Activated CD8-positive, alpha-beta T cell treated with anti-CD3 and anti-CD28 coated beads for 36 hours (primary cell): ENCODE data around the gene INKA2. TPM values are rescaled to one million over a fixed set of nuclear protein-coding genes. Genes with fewer than 3 reads are reported as not detected.
"Not testable (repeated sequence)": the region's sequence is repeated elsewhere in the genome, so short reads cannot be mapped to it uniquely, and the experiment has no call there.

Experiments
- ATAC-seq: fragments of 200-7000 bp; cut with Tn5 transposase; one replicate; pipeline ENCODE4 v1.10.0; 2021; ENCODE audit warnings: mild to moderate bottlenecking, moderate library complexity
- CTCF ChIA-PET: fragments of 350-600 bp; sonication (Branson Sonifier 250); formaldehyde crosslinking; loops from one replicate; lab custom pipeline; 2021; ENCODE audit warnings: antibody characterized with exemption; lab: Charles Lee
- POLR2A ChIA-PET: fragments of 350-600 bp; sonication (Branson Sonifier 250); formaldehyde crosslinking; loops from one replicate; lab custom pipeline; 2021; ENCODE audit warnings: antibody characterized with exemption; lab: Charles Lee
- DNase-seq: peaks from one replicate; pipeline ENCODE4 v3.0.0-alpha.2; 2020
- H3K27ac Mint-ChIP-seq: one replicate; pipeline ENCODE4 v1.8.0; 2021; ENCODE audit warnings: mild to moderate bottlenecking, mixed read lengths
- H3K27me3 Mint-ChIP-seq: one replicate; pipeline ENCODE4 v1.8.0; 2021; ENCODE audit warnings: mixed read lengths
- H3K36me3 Mint-ChIP-seq: one replicate; pipeline ENCODE4 v1.8.0; 2021; ENCODE audit warnings: low read depth, mixed read lengths
- H3K4me1 Mint-ChIP-seq: one replicate; pipeline ENCODE4 v1.8.0; 2021; ENCODE audit warnings: low read depth, mixed read lengths
- H3K4me3 Mint-ChIP-seq: one replicate; pipeline ENCODE4 v1.8.0; 2021; ENCODE audit warnings: mild to moderate bottlenecking, moderate library complexity, mixed read lengths
- H3K9me3 Mint-ChIP-seq: one replicate; pipeline ENCODE4 v1.8.0; 2021; ENCODE audit warnings: mixed read lengths
- intact Hi-C: fragments of 100-400 bp; cut with micrococcal nuclease; formaldehyde crosslinking; loops from one replicate; pipeline ENCODE4 v1.10.0; 2022
- total RNA-seq, 2 experiments: library from RNA; stranded (reverse); gene quantifications; one replicate each; pipeline ENCODE4 v1.2.3, GENCODE V29; 2021
- TF ChIP-seq, protein P1 (sequence below): fragments of 200-600 bp; IDR thresholded peaks from one replicate; pipeline ENCODE4 v1.8.0; 2022; ENCODE audit warnings: antibody characterized with exemption, mild to moderate bottlenecking

The INKA2 gene
- total RNA-seq, 2 experiments from 2014 or later, result 1.7 to 2.3 TPM

GRCh38 chr1:111745675-111746613, 6.7 kb upstream of the INKA2 start:
- no peak for DNase-seq
- H3K27ac Mint-ChIP-seq, result no peak overlapping the region
- ChIA-PET CTCF (interaction anchor here (0.9 to 3.3 kb wide), 11 partner anchors 8 to 264 kb away, joined by 3 to 26 read pairs (median 7); partner anchors contain the start of gene INKA2), POLR2A (interaction anchor here (1.6 kb wide), 1 partner anchor 9 kb away, joined by 6 read pairs; no protein-coding TSS in a partner anchor)
- no peaks in the 10 kb centered on the region for H3K36me3 Mint-ChIP-seq
- no peaks in the 10 kb centered on the region for H3K4me1 Mint-ChIP-seq
- no peak overlapping the region for H3K4me3 Mint-ChIP-seq
- intact Hi-C loops, result loop anchor here (10.0 kb wide), 1 partner anchor 531 kb away; no protein-coding TSS in a partner anchor
- no peak for ATAC-seq
- no peaks in the 10 kb centered on the region for H3K9me3 Mint-ChIP-seq
- peaks cover 16% of the 10 kb centered on the region for H3K27me3 Mint-ChIP-seq
- TF ChIP-seq, protein P1, sequence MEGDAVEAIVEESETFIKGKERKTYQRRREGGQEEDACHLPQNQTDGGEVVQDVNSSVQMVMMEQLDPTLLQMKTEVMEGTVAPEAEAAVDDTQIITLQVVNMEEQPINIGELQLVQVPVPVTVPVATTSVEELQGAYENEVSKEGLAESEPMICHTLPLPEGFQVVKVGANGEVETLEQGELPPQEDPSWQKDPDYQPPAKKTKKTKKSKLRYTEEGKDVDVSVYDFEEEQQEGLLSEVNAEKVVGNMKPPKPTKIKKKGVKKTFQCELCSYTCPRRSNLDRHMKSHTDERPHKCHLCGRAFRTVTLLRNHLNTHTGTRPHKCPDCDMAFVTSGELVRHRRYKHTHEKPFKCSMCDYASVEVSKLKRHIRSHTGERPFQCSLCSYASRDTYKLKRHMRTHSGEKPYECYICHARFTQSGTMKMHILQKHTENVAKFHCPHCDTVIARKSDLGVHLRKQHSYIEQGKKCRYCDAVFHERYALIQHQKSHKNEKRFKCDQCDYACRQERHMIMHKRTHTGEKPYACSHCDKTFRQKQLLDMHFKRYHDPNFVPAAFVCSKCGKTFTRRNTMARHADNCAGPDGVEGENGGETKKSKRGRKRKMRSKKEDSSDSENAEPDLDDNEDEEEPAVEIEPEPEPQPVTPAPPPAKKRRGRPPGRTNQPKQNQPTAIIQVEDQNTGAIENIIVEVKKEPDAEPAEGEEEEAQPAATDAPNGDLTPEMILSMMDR, result no peak

- Mint-ChIP-seq H3K4me1 (peaks cover 4% of the 10 kb centered on the region), H3K9me3 (no peaks in the 10 kb centered on the region), H3K27ac (no peak overlapping the region), H3K4me3 (no peak overlapping the region), H3K36me3 (no peaks in the 10 kb centered on the region), H3K27me3 (peaks cover 22% of the 10 kb centered on the region)
- ATAC-seq (no peak), DNase-seq (no peak)
- CTCF ChIA-PET, result interaction anchor here (1.2 to 2.4 kb wide), 7 partner anchors 8 to 262 kb away, joined by 3 to 14 read pairs (median 5); no protein-coding TSS in a partner anchor
- intact Hi-C loops, result loop anchor here (10.0 kb wide), 1 partner anchor 529 kb away; no protein-coding TSS in a partner anchor
- TF ChIP-seq, protein P1, result no peak
- POLR2A ChIA-PET, result interaction anchor here (0.8 kb wide), 1 partner anchor 17 kb away, joined by 3 read pairs; no protein-coding TSS in a partner anchor
Measured at GRCh38 chr1:111743679-111744101, 4.5 kb upstream of the INKA2 start.

GRCh38 chr1:111742938-111743549, 3.8 kb upstream of the INKA2 start:
- POLR2A ChIA-PET, result interaction anchor here (1.2 to 1.6 kb wide), 2 partner anchors 12 to 235 kb away, joined by 4 read pairs; no protein-coding TSS in a partner anchor
- Mint-ChIP-seq H3K36me3 (no peaks in the 10 kb centered on the region), H3K27ac (no peak overlapping the region), H3K27me3 (peaks cover 23% of the 10 kb centered on the region), H3K4me3 (no peak overlapping the region), H3K9me3 (no peaks in the 10 kb centered on the region), H3K4me1 (peaks cover 6% of the 10 kb centered on the region)
- DNase-seq, result no peak
- CTCF ChIA-PET, result interaction anchor here (0.8 to 2.4 kb wide), 7 partner anchors 8 to 261 kb away, joined by 3 to 14 read pairs (median 5); no protein-coding TSS in a partner anchor
- no peak for ATAC-seq
- intact Hi-C loops, result loop anchor here (10.0 kb wide), 1 partner anchor 528 kb away; no protein-coding TSS in a partner anchor
- TF ChIP-seq, protein P1, result no peak

DNA sequence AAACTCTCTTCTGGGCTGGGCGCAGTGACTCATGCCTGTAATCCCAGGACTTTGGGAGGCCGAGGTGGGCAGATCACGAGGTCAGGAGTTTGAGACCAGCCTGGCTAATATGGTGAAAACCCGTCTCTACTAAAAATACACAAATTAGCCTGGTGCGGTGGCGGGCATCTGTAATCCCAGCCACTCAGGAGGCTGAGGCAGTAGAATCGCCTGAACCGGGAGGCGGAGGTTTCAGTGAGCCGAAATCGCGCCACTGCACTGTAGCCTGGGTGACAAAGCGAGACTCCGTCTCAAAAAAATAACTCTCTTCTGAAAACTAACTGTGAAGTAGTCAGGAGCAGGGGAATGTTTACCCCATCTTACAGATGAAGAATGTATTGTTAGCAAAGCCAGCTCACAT, 3.1 kb upstream of the INKA2 start:
- CTCF ChIA-PET, result interaction anchor here (0.8 to 2.4 kb wide), 4 partner anchors 8 to 260 kb away, joined by 3 to 14 read pairs (median 8); no protein-coding TSS in a partner anchor
- H3K27ac Mint-ChIP-seq, ATAC-seq, DNase-seq, H3K4me3 Mint-ChIP-seq, H3K9me3 Mint-ChIP-seq, H3K36me3 Mint-ChIP-seq: not testable (repeated sequence)
- Mint-ChIP-seq H3K4me1 (peaks cover 13% of the 10 kb centered on the region), H3K27me3 (peaks cover 30% of the 10 kb centered on the region)
- POLR2A ChIA-PET, result interaction anchor here (1.2 to 1.6 kb wide), 2 partner anchors 13 to 234 kb away, joined by 4 read pairs; no protein-coding TSS in a partner anchor
- intact Hi-C loops, result loop anchor here (10.0 kb wide), 1 partner anchor 527 kb away; no protein-coding TSS in a partner anchor
